ENCODE measurements around the gene DCBLD1. TPM values are rescaled to one million over a fixed set of nuclear protein-coding genes. Genes with fewer than 3 reads are reported as not detected.

The DCBLD1 gene
- total RNA-seq, 2 donors from 2014 or later = 6.3 to 7.1 TPM

- no peaks in the 10 kb centered on the region for H3K9me3 ChIP-seq
- H3K36me3 ChIP-seq = no peaks in the 10 kb centered on the region
- no peak for DNase-seq (ENCODE audit: low spot score)
- H3K27me3 ChIP-seq = no peaks in the 10 kb centered on the region
- H3K4me3 ChIP-seq = no peak overlapping the region
- peaks cover 0 to 10% of the 10 kb centered on the region in 2 donors for H3K4me1 ChIP-seq
- H3K27ac ChIP-seq = no peak overlapping the region
- no peak for TF ChIP-seq CTCF (IDR thresholded peaks at IDR 0.05)
Observed at GRCh38 chr6:117489003-117489402, 6.5 kb downstream of the DCBLD1 start.

- no peaks in the 10 kb centered on the region for H3K4me1 ChIP-seq
- H3K9me3 ChIP-seq = no peaks in the 10 kb centered on the region
- no peak overlapping the region for H3K27ac ChIP-seq
- no peaks in the 10 kb centered on the region for H3K36me3 ChIP-seq
- no peak overlapping the region for H3K4me3 ChIP-seq
- TF ChIP-seq CTCF (IDR thresholded peaks at IDR 0.05) = no peak
- DNase-seq (ENCODE audit: low spot score) = no peak
- no peaks in the 10 kb centered on the region for H3K27me3 ChIP-seq
Observed at GRCh38 chr6:117491916-117492315, 9.4 kb downstream of the DCBLD1 start.

GRCh38 chr6:117493470-117493869, 11.0 kb downstream of the DCBLD1 start:
- no peak for TF ChIP-seq CTCF (IDR thresholded peaks at IDR 0.05)
- Histone ChIP-seq H3K9me3 (no peaks in the 10 kb centered on the region), H3K36me3 (no peaks in the 10 kb centered on the region), H3K4me1 (peaks cover 0 to 4% of the 10 kb centered on the region in 2 donors), H3K27ac (no peak overlapping the region), H3K4me3 (no peak overlapping the region), H3K27me3 (no peaks in the 10 kb centered on the region)
- DNase-seq (ENCODE audit: low spot score) = no peak

- Histone ChIP-seq H3K4me3 (no peak overlapping the region), H3K27me3 (no peaks in the 10 kb centered on the region), H3K4me1 (peaks cover 0 to 8% of the 10 kb centered on the region in 2 donors), H3K9me3 (no peaks in the 10 kb centered on the region), H3K27ac (peak overlapping the region; percentile 12 to 19), H3K36me3 (no peaks in the 10 kb centered on the region)
- no peak for TF ChIP-seq CTCF (IDR thresholded peaks at IDR 0.05)
- no peak for DNase-seq (ENCODE audit: low spot score)
Observed at GRCh38 chr6:117494283-117494682, 11.8 kb downstream of the DCBLD1 start.

- Histone ChIP-seq H3K4me1 (peaks cover 0 to 8% of the 10 kb centered on the region in 2 donors), H3K27ac (peak overlapping the region; percentile 12 to 19), H3K4me3 (no peak overlapping the region)
Observed at GRCh38 chr6:117494694-117495318, 12.3 kb downstream of the DCBLD1 start.

More at GRCh38 chr6:117494694-117495318, 12.3 kb downstream of the DCBLD1 start:
- no peak for TF ChIP-seq CTCF (IDR thresholded peaks at IDR 0.05)
- H3K9me3 ChIP-seq = no peaks in the 10 kb centered on the region
- DNase-seq (ENCODE audit: low spot score) = no peak
- no peaks in the 10 kb centered on the region for H3K36me3 ChIP-seq
- no peaks in the 10 kb centered on the region for H3K27me3 ChIP-seq

Measured in right atrium auricular region (tissue), 2 donors.